Stimulated activated naive CD8-positive, alpha-beta T cell treated with anti-CD3 and anti-CD28 coated beads, Interleukin-15, amount 100 ng/mL, for 72 hours (primary cell): ENCODE measurements around the gene HDDC3.
"Not testable (repeated sequence)": the region's sequence is repeated elsewhere in the genome, so short reads cannot be mapped to it uniquely, and the experiment has no call there.

Source experiments
- ATAC-seq: fragments of 150-1000 bp; cut with Tn5 transposase; 2 replicates; pipeline ENCODE4 v1.10.0; 2021; ENCODE audit warnings: mild to moderate bottlenecking, moderate library complexity
- DNase-seq, 2 donors: peaks; one replicate each; pipeline ENCODE4 v3.0.0; 2021 to 2022
- H3K27ac Mint-ChIP-seq, 2 donors: one replicate each; pipeline ENCODE4 v1.8.0; 2022; ENCODE audit warnings: mild to moderate bottlenecking in 2 of 2, mixed read lengths in 2 of 2, moderate library complexity in 2 of 2
- H3K27me3 Mint-ChIP-seq: one replicate; pipeline ENCODE4 v1.8.0; 2022; ENCODE audit warnings: mixed read lengths
- H3K4me1 Mint-ChIP-seq: one replicate; pipeline ENCODE4 v1.8.0; 2022; ENCODE audit warnings: mild to moderate bottlenecking, mixed read lengths
- H3K4me3 Mint-ChIP-seq, 2 donors: one replicate each; pipeline ENCODE4 v1.8.0; 2022; ENCODE audit warnings: mild to moderate bottlenecking in 2 of 2, mixed read lengths in 2 of 2, moderate library complexity in 1 of 2
- H3K9me3 Mint-ChIP-seq, 2 donors: one replicate each; pipeline ENCODE4 v1.8.0; 2022; ENCODE audit warnings: mixed read lengths in 2 of 2

Gene HDDC3

DNA sequence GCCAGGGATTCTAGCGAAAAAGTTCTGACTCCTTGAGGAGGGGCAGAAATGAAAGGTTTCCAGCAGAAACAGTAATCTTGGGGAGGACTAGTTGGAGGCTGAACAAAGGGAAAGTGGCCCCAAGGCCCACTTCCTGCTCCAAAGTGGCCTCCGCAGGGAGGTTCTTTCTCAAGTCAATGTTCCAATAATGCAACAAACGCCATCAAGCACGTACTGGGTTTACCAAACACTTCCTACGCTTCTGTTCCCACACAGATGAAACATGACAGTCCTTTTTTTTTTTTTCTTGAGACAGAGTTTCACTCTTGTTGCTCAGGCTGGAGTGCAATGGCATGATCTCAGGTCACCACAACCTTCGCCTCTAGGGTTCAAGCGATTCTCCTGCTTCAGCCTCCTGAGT lies 12.7 kb upstream of the HDDC3 start:
- no peaks in the 10 kb centered on the region for H3K27me3 Mint-ChIP-seq
- H3K9me3 Mint-ChIP-seq: no peaks in the 10 kb centered on the region
- peak overlapping the region in 1 of 2 donors; percentile 42 for H3K27ac Mint-ChIP-seq
- no peak for ATAC-seq
- H3K4me1 Mint-ChIP-seq: no peaks in the 10 kb centered on the region
- H3K4me3 Mint-ChIP-seq: no peak overlapping the region
- DNase-seq: no peak

GRCh38 chr15:90942354-90943120 lies 10.2 kb upstream of the HDDC3 start:
- ATAC-seq (no peak), DNase-seq (no peak)
- no peaks in the 10 kb centered on the region for H3K4me1 Mint-ChIP-seq
- no peak overlapping the region for H3K4me3 Mint-ChIP-seq
- H3K27ac Mint-ChIP-seq: peak overlapping the region in 1 of 2 donors; percentile 48
- H3K9me3 Mint-ChIP-seq: no peaks in the 10 kb centered on the region
- H3K27me3 Mint-ChIP-seq: no peaks in the 10 kb centered on the region

DNA sequence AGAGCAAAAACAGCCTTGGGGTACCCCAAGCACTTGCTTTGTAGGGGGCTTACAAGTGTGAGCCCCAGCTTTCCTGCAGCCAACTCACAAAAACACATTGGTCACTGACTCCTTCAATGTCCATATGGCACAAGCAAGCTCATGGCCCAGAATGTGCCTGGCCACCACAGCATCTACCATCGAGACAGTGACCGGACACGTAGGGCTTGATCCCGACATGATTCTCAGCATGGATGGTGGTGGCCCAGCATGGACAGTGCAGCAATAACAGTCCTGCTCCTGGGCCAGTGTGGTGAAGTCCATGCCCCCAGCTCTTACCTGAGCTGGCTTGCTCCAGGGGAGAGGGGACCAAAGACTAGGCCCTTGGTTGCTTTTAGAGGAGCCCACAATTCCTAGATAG lies 8.7 kb upstream of the HDDC3 start:
- DNase-seq: no peak
- no peak for ATAC-seq
- Mint-ChIP-seq H3K27ac (no peak overlapping the region), H3K9me3 (no peaks in the 10 kb centered on the region), H3K4me3 (no peak overlapping the region), H3K4me1 (peaks cover 11% of the 10 kb centered on the region), H3K27me3 (no peaks in the 10 kb centered on the region)

DNA sequence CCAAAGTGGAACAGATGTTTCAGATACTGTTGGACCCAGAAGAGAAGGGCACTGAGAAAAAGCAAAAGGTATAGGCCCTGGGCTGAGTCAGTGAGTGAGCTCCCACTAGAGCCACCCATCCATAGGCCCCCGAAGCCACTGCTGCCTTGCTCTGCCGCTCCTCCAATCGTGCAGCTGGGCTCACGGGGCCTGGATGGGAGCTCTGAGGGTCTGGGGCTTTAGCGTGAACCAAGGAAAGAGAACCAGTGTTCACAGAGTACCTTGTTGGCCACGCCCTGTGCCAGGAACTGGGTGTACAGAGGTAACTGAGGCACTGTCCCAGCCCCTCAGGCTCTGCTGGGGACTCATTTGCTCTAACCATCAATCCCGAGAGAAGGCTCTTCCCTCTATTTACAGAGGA lies 7.4 kb upstream of the HDDC3 start:
- ATAC-seq (no peak), DNase-seq (no peak)
- no peak overlapping the region for H3K4me3 Mint-ChIP-seq
- H3K27me3 Mint-ChIP-seq: no peaks in the 10 kb centered on the region
- peaks cover 20% of the 10 kb centered on the region for H3K4me1 Mint-ChIP-seq
- no peaks in the 10 kb centered on the region for H3K9me3 Mint-ChIP-seq
- no peak overlapping the region for H3K27ac Mint-ChIP-seq

DNA sequence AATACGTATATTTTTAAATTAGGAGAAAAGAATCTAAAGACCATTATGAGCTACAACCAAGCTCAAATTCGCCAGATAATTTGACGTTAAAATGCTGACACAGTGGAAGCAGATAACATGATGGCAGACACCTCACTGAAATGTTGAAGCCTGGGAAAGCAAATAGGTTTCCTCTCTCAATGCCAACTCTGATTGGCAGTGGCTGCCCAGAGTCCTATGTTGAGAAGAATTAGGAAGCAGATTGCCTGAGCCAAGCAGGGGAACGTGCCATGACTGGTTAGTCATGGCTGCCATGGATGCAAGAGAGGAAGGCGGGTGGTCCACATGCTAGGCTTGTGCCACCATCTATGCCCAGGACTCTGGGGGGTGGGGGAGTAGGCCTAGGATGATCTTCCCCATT lies 5.9 kb upstream of the HDDC3 start:
- H3K27ac Mint-ChIP-seq: no peak overlapping the region
- H3K27me3 Mint-ChIP-seq: no peaks in the 10 kb centered on the region
- H3K4me3 Mint-ChIP-seq: no peak overlapping the region
- DNase-seq (no peak), ATAC-seq (no peak)
- H3K4me1 Mint-ChIP-seq: peaks cover 35% of the 10 kb centered on the region
- no peaks in the 10 kb centered on the region for H3K9me3 Mint-ChIP-seq

GRCh38 chr15:90936823-90937222 lies 4.5 kb upstream of the HDDC3 start:
- DNase-seq (no peak), ATAC-seq (no peak)
- H3K9me3 Mint-ChIP-seq: no peaks in the 10 kb centered on the region
- H3K4me3 Mint-ChIP-seq: peak overlapping the region; percentile 91
- H3K27ac Mint-ChIP-seq: peak overlapping the region in 1 of 2 donors; percentile 25
- peaks cover 47% of the 10 kb centered on the region for H3K4me1 Mint-ChIP-seq
- no peaks in the 10 kb centered on the region for H3K27me3 Mint-ChIP-seq

DNA sequence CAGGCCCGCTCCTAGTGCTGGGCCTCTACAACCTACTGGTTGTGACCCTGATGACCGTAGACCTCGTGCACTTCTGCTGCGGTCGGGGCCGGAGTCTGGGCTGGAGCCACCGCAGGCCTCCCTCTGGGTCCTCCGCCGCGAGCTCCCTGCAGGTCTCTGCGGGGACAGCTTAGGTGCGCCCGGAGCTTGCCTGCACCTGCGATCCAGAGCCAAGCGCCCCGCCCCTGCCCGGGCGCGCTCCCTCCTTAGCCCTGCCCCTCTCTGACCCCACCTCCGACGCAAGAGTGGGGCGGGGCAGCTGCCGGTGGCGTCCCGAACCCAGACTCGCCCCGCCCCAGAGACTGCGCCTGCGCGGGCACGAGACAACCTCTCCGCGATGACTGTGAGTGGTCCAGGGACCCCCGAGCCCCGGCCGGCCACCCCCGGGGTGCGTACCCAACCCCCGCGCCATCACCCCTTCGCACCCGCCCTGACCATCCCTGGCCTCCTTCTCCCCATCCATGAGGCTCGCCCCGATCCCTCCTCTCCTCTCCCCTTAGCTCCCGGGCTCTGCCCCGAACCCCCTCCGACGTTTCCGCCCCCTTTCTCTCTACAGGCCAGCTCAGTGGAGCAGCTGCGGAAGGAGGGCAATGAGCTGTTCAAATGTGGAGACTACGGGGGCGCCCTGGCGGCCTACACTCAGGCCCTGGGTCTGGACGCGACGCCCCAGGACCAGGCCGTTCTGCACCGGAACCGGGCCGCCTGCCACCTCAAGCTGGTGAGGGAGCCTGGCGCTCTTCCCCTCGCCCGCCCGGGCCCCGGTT lies 2.8 kb upstream of the HDDC3 start, which contains the start of gene UNC45A:
TSS of gene UNC45A (plus strand) at position 337 of the 803 bp plus-strand sequence. CDS start at position 377, 40 bp downstream.
- H3K27ac Mint-ChIP-seq: peak within 1 kb of the TSS; percentile 82 to 96
- H3K4me1 Mint-ChIP-seq: peaks cover 62% of the 10 kb centered on the region
- H3K9me3 Mint-ChIP-seq: no peaks in the 10 kb centered on the region
- H3K27me3 Mint-ChIP-seq: no peaks in the 10 kb centered on the region
- ATAC-seq (peak; percentile 79), DNase-seq (peak; percentile 95 to 97)
- peak within 1 kb of the TSS; percentile 91 for H3K4me3 Mint-ChIP-seq

DNA sequence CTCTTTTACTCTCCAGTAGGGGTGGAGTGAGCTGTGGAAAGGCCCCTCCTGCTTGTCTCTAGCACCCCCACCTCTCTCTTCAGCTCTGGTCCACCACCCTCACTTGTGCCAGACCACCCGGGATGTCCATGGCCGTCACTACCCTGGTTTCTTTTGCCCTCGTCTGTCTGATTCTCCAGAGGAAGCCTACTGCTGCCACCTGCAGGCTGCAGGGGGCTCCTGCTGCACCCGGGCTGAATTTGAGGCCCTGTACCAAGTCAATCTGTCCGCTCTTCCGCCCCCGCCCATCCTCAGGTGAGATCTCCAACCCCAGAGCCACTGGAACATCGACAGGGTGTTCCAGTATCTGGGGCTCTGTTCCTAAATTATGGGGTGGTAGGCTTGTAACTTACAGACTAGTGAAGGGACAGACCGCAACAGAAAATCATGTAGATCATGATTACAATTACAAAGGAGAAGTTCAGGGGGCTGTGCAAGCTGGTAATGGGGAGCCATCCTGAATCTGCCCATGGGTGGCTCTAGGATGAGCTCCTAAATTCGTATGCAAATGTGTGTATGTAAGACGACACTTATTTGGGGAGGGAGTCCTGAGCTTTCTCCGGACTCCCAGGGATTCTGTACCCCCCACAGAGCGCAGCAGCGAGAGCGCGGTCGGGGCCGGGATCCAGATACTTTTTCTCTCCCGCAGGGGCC lies 2.1 kb upstream of the HDDC3 start:
- H3K27ac Mint-ChIP-seq: peak overlapping the region; percentile 51 to 78
- DNase-seq (peak; percentile 86 to 91), ATAC-seq (peak; percentile 49)
- H3K4me1 Mint-ChIP-seq: peaks cover 62% of the 10 kb centered on the region
- H3K27me3 Mint-ChIP-seq: no peaks in the 10 kb centered on the region
- peak overlapping the region; percentile 91 for H3K4me3 Mint-ChIP-seq
- no peaks in the 10 kb centered on the region for H3K9me3 Mint-ChIP-seq

- DNase-seq (no peak), ATAC-seq (no peak)
- Mint-ChIP-seq H3K27ac (no peak overlapping the region), H3K4me1 (peaks cover 66% of the 10 kb centered on the region), H3K27me3 (no peaks in the 10 kb centered on the region), H3K4me3 (no peak overlapping the region), H3K9me3 (no peaks in the 10 kb centered on the region)
Measured at GRCh38 chr15:90933301-90933700, 952 bp upstream of the HDDC3 start.

DNA sequence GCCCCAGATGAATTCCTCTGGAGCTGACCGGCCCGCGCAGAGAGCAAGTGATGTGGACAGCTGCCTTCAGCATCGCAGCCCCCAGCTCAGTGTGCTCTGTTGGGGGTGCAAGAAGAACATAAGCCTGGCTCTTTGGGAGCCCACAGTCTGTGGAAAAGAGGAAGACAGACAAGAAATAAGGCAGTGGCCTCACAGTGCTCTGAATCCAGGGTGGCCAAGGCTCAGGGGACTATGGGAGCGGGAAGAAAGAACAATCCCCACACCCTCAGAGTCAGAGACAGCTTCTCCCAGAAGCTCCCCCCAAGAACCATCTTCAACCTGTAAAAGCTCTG lies 277 bp upstream of the HDDC3 start:
- peak overlapping the region; percentile 97 to 100 for H3K4me3 Mint-ChIP-seq
- peaks cover 68% of the 10 kb centered on the region for H3K4me1 Mint-ChIP-seq
- no peak for ATAC-seq
- no peaks in the 10 kb centered on the region for H3K9me3 Mint-ChIP-seq
- peak overlapping the region; percentile 95 for H3K27ac Mint-ChIP-seq
- no peak for DNase-seq
- no peaks in the 10 kb centered on the region for H3K27me3 Mint-ChIP-seq

GRCh38 chr15:90931575-90931827 lies 848 bp downstream of the HDDC3 start:
- no peaks in the 10 kb centered on the region for H3K27me3 Mint-ChIP-seq
- peak overlapping the region; percentile 97 to 100 for H3K4me3 Mint-ChIP-seq
- peaks cover 61% of the 10 kb centered on the region for H3K4me1 Mint-ChIP-seq
- H3K27ac Mint-ChIP-seq: peak overlapping the region; percentile 90 to 99
- H3K9me3 Mint-ChIP-seq: no peaks in the 10 kb centered on the region
- ATAC-seq: no peak
- no peak for DNase-seq

DNA sequence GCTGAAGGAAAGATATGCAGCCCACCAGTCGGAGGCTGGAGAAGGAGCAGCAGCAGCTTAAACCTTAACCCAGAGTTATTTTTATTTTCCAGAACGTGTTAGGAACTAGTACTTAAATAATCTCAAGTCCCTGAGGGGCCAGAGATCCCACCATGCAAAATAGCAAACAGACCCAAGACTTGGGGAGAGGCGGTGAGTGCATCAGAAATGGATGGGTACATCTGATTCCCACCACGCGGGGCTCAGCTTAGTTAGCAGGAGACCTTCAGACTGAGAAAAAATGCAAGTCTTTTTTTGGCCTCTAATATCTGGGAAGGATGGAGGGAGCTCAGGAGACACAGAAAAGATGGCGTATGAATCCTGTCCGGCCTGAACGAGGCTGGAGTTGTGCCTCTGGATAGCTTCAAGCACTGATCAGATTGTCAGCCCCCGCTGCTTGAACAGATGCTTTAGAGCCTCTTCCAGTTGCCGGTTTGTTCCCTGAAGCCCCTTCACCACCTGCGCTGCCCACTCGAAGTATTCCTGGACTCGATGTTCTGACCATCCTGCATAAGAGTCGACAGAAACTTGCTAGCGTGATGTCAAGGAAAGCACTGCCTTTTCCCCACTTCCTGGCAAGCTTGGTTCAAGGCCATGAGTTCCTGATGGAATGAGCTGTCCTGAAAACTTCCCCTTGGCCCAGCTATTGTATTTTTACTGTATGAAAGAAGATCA lies 1.3 kb downstream of the HDDC3 start:
- Mint-ChIP-seq H3K27me3 (no peaks in the 10 kb centered on the region), H3K27ac (peak overlapping the region; percentile 12 to 97), H3K9me3 (no peaks in the 10 kb centered on the region), H3K4me1 (peaks cover 56% of the 10 kb centered on the region), H3K4me3 (peak overlapping the region; percentile 97 to 100)
- DNase-seq: no peak
- ATAC-seq: no peak

DNA sequence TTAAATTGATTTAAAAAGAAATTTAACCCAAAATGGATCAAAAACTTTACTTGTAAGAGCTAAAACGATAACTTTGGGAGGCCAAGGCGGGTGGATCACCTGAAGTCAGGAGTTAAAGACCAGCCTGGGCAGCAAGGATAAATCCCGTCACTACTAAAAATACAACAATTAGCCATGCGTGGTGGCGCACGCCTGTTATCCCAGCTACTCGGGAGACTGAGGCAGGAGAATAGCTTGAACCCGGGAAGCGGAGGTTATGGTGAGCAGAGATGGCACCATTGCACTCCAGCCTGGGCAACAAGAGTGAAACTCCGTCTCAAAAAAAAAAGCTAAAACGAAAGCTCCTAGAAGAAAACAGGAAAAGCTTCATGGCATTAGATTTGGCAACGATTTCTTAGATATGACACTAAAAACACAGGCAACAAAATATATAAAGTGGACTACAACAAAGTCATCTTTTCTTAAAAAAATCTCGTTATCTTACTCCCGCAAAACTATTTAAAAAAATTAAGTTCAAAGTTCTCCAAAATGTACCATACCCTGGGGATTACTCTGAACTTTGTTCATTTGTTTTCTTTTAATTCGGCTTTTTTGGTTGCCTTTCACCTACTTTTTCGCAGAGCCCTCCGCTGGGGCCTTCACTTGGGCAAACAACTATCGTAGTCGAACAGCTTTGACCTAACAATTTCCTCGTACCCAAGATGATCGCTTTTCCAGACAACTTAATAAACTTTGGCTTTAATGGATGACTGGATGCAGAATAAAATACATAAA lies 2.9 kb downstream of the HDDC3 start:
- Mint-ChIP-seq H3K4me1 (peaks cover 47% of the 10 kb centered on the region), H3K9me3 (no peaks in the 10 kb centered on the region), H3K27me3 (no peaks in the 10 kb centered on the region), H3K4me3 (peak overlapping the region; percentile 97 to 100), H3K27ac (peak overlapping the region; percentile 97 to 98)
- ATAC-seq (peak; percentile 0), DNase-seq (no peak)

DNA sequence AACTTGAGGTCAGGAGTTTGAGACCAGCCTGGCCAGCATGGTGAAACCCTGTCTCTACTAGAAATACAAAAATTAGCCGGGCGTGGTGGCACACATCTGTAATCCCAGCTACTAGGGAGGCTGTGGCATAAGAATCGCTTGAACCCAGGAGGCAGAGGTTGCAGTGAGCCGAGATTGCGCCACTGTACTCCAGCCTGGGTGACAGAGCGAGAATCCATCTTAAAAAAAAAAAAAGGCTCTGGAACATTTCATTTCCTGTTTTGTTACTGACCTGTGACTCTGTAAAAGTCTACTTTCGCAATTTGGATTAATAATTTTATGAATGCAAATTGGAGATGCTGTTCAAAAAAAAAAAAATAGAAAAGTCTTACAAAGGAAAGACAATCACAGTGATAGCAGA lies 4.2 kb downstream of the HDDC3 start:
- Mint-ChIP-seq H3K4me1 (peaks cover 41% of the 10 kb centered on the region), H3K4me3 (peak overlapping the region; percentile 40 to 47), H3K27ac (peak overlapping the region; percentile 12 to 64)
- ATAC-seq, H3K27me3 Mint-ChIP-seq, DNase-seq, H3K9me3 Mint-ChIP-seq: not testable (repeated sequence)

GRCh38 chr15:90926766-90927165 lies 5.6 kb downstream of the HDDC3 start:
- H3K4me3 Mint-ChIP-seq, ATAC-seq, H3K27me3 Mint-ChIP-seq, H3K9me3 Mint-ChIP-seq, H3K27ac Mint-ChIP-seq, DNase-seq: not testable (repeated sequence)
- peaks cover 30% of the 10 kb centered on the region for H3K4me1 Mint-ChIP-seq
